Skeletal muscle tissue (tissue), 4 donors: Measurements from ENCODE around the gene SLC15A1. TPM values are rescaled to one million over a fixed set of nuclear protein-coding genes. Genes with fewer than 3 reads are reported as not detected.

ENCODE experiments used
- H3K27ac ChIP-seq: one replicate; pipeline ENCODE4 v1.7.0; 2013; ENCODE audit warnings: mild to moderate bottlenecking, low read depth, low read length, inconsistent platforms
- H3K27me3 ChIP-seq, 3 donors: one replicate each; pipeline ENCODE4 v1.7.0; 2013; ENCODE audit warnings: low read length in 3 of 3; ENCODE audit not compliant: control insufficient read depth in 3 of 3, insufficient read depth in 3 of 3
- H3K36me3 ChIP-seq, 3 donors: one replicate each; pipeline ENCODE4 v1.7.0; 2013; ENCODE audit warnings: low read length in 3 of 3; ENCODE audit not compliant: control insufficient read depth in 3 of 3, insufficient read depth in 3 of 3
- H3K4me1 ChIP-seq, 3 donors: one replicate each; pipeline ENCODE4 v1.7.0; 2013; ENCODE audit warnings: low read length in 3 of 3, mild to moderate bottlenecking in 3 of 3; ENCODE audit not compliant: control insufficient read depth in 3 of 3, insufficient read depth in 3 of 3
- H3K4me3 ChIP-seq, 3 donors: one replicate each; pipeline ENCODE4 v1.7.0; 2013; ENCODE audit warnings: low read length in 3 of 3
- H3K9ac ChIP-seq, 3 donors: one replicate each; pipeline ENCODE4 v1.7.0; 2013; ENCODE audit warnings: low read length in 3 of 3, mild to moderate bottlenecking in 3 of 3, moderate library complexity in 2 of 3, low read depth in 1 of 3
- H3K9me3 ChIP-seq, 3 donors: one replicate each; pipeline ENCODE4 v1.7.0; 2013; ENCODE audit warnings: low read length in 3 of 3; ENCODE audit not compliant: control insufficient read depth in 3 of 3
- total RNA-seq: library from RNA; depleted of rRNA; stranded (reverse); fragments of >200 nt; gene quantifications from one replicate; pipeline ENCODE4 v1.2.3, GENCODE V29; 2014
- donor health status: Osteomylitis.

The SLC15A1 gene
- total RNA-seq, 1 donor from 2014 or later, result not detected

GRCh38 chr13:98656223-98656622, 96.2 kb downstream of the SLC15A1 start:
- H3K27me3 ChIP-seq, result no peaks in the 10 kb centered on the region

GRCh38 chr13:98653463-98653985, 98.9 kb downstream of the SLC15A1 start:
- H3K9me3 ChIP-seq, result no peaks in the 10 kb centered on the region
- H3K4me1 ChIP-seq, result peaks cover 0 to 2% (median 0%) of the 10 kb centered on the region in 3 donors
- H3K27me3 ChIP-seq, result no peaks in the 10 kb centered on the region
- no peaks in the 10 kb centered on the region for H3K36me3 ChIP-seq
- no peak overlapping the region for H3K4me3 ChIP-seq
- H3K9ac ChIP-seq, result no peak overlapping the region
- no peak overlapping the region for H3K27ac ChIP-seq

More at GRCh38 chr13:98656223-98656622, 96.2 kb downstream of the SLC15A1 start:
- H3K4me3 ChIP-seq, result no peak overlapping the region
- peaks cover 0 to 2% (median 0%) of the 10 kb centered on the region in 3 donors for H3K4me1 ChIP-seq
- H3K36me3 ChIP-seq, result no peaks in the 10 kb centered on the region
- H3K9me3 ChIP-seq, result no peaks in the 10 kb centered on the region
- H3K9ac ChIP-seq, result no peak overlapping the region
- H3K27ac ChIP-seq, result no peak overlapping the region

GRCh38 chr13:98652721-98653462, 99.6 kb downstream of the SLC15A1 start:
- peaks cover 0 to 2% (median 0%) of the 10 kb centered on the region in 3 donors for H3K4me1 ChIP-seq
- no peak overlapping the region for H3K27ac ChIP-seq
- no peaks in the 10 kb centered on the region for H3K36me3 ChIP-seq
- no peak overlapping the region for H3K9ac ChIP-seq
- no peaks in the 10 kb centered on the region for H3K9me3 ChIP-seq
- H3K27me3 ChIP-seq, result no peaks in the 10 kb centered on the region
- H3K4me3 ChIP-seq, result no peak overlapping the region

GRCh38 chr13:98652276-98652675, 100.2 kb downstream of the SLC15A1 start:
- Histone ChIP-seq H3K27ac (no peak overlapping the region), H3K36me3 (no peaks in the 10 kb centered on the region), H3K27me3 (no peaks in the 10 kb centered on the region), H3K9me3 (no peaks in the 10 kb centered on the region), H3K4me1 (peaks cover 0 to 2% (median 0%) of the 10 kb centered on the region in 3 donors), H3K9ac (no peak overlapping the region), H3K4me3 (no peak overlapping the region)

GRCh38 chr13:98651744-98652143, 100.7 kb downstream of the SLC15A1 start:
- Histone ChIP-seq H3K27ac (no peak overlapping the region), H3K9ac (no peak overlapping the region), H3K9me3 (no peaks in the 10 kb centered on the region), H3K27me3 (no peaks in the 10 kb centered on the region), H3K4me1 (peaks cover 0 to 2% (median 0%) of the 10 kb centered on the region in 3 donors), H3K4me3 (no peak overlapping the region), H3K36me3 (no peaks in the 10 kb centered on the region)

- no peak overlapping the region for H3K9ac ChIP-seq
- no peaks in the 10 kb centered on the region for H3K9me3 ChIP-seq
- peaks cover 0 to 2% (median 0%) of the 10 kb centered on the region in 3 donors for H3K4me1 ChIP-seq
- H3K27ac ChIP-seq, result no peak overlapping the region
- no peaks in the 10 kb centered on the region for H3K27me3 ChIP-seq
- H3K4me3 ChIP-seq, result no peak overlapping the region
- H3K36me3 ChIP-seq, result no peaks in the 10 kb centered on the region
These were observed 101.9 kb downstream of the SLC15A1 start for GRCh38 chr13:98650396-98651107.

GRCh38 chr13:98649861-98650260, 102.6 kb downstream of the SLC15A1 start:
- Histone ChIP-seq H3K4me1 (peaks cover 0 to 2% (median 0%) of the 10 kb centered on the region in 3 donors), H3K9ac (no peak overlapping the region), H3K27ac (no peak overlapping the region), H3K27me3 (no peaks in the 10 kb centered on the region), H3K4me3 (no peak overlapping the region), H3K36me3 (no peaks in the 10 kb centered on the region), H3K9me3 (no peaks in the 10 kb centered on the region)

GRCh38 chr13:98648686-98649085, 103.8 kb downstream of the SLC15A1 start:
- Histone ChIP-seq H3K27ac (no peak overlapping the region), H3K4me1 (peaks cover 0 to 2% (median 0%) of the 10 kb centered on the region in 3 donors), H3K27me3 (no peaks in the 10 kb centered on the region), H3K9ac (no peak overlapping the region), H3K36me3 (no peaks in the 10 kb centered on the region), H3K9me3 (no peaks in the 10 kb centered on the region), H3K4me3 (no peak overlapping the region)

GRCh38 chr13:98648141-98648540, 104.3 kb downstream of the SLC15A1 start:
- Histone ChIP-seq H3K9ac (no peak overlapping the region), H3K36me3 (no peaks in the 10 kb centered on the region), H3K27me3 (no peaks in the 10 kb centered on the region), H3K27ac (no peak overlapping the region), H3K4me3 (no peak overlapping the region), H3K9me3 (no peaks in the 10 kb centered on the region), H3K4me1 (no peaks in the 10 kb centered on the region)

- Histone ChIP-seq H3K36me3 (no peaks in the 10 kb centered on the region), H3K9ac (no peak overlapping the region), H3K4me3 (no peak overlapping the region), H3K4me1 (no peaks in the 10 kb centered on the region), H3K27ac (no peak overlapping the region), H3K9me3 (no peaks in the 10 kb centered on the region), H3K27me3 (no peaks in the 10 kb centered on the region)
These were observed 105.4 kb downstream of the SLC15A1 start for GRCh38 chr13:98647121-98647520.
